ENCODE data around the gene GLE1.

GLE1 gene, protein sequence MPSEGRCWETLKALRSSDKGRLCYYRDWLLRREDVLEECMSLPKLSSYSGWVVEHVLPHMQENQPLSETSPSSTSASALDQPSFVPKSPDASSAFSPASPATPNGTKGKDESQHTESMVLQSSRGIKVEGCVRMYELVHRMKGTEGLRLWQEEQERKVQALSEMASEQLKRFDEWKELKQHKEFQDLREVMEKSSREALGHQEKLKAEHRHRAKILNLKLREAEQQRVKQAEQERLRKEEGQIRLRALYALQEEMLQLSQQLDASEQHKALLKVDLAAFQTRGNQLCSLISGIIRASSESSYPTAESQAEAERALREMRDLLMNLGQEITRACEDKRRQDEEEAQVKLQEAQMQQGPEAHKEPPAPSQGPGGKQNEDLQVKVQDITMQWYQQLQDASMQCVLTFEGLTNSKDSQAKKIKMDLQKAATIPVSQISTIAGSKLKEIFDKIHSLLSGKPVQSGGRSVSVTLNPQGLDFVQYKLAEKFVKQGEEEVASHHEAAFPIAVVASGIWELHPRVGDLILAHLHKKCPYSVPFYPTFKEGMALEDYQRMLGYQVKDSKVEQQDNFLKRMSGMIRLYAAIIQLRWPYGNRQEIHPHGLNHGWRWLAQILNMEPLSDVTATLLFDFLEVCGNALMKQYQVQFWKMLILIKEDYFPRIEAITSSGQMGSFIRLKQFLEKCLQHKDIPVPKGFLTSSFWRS

DNA sequence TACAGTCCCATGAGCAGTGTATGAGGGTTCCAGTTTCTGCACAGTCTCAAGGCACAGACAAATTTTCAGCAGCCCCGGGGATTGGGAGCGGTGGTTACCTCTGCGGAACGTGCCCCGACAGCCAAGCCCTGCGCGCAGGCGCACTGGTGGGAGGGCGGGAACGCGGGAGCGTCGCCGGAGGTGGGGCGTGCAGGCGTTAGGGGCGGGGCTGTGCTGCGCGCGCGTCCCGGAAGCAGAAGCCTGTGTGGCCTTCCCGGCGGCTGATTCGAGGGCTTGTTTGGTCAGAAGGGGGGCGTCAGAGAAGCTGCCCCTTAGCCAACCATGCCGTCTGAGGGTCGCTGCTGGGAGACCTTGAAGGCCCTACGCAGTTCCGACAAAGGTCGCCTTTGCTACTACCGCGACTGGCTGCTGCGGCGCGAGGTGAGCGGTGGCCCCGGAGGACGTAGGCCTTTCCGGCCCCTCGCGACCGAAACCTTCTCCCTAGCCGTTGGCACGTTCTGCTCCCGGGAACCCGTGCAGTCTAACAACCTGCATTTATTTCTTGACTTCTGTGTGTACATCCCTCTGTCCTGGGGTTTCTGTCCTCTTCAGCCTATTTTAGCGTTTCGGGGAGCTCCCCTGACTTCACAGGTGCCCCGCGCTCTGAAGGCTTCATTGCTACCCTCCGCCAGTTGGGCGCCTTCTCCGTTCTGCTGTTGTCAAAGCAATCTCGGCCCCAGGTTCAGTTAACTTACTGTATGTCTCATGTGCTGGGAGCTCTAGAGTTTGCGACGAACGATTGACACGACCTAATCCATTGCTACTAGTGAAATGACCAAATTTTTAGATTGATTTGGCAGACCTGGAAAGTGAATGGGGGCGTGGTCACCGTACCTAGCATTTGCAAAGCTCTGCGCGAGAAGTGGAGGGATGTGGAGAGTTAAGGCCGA, at the start of gene GLE1:
Gene GLE1, plus strand, starts transcription at position 235 of the 929 bp plus-strand sequence. Its CDS starts 87 bp downstream, at position 322.
- Histone ChIP-seq H3K36me3 (ENCODE audit: control insufficient read depth, insufficient read depth, low read length) (no peaks in the 10 kb centered on the region), H3K27me3 (ENCODE audit: control insufficient read depth, insufficient read depth, low read length) (no peaks in the 10 kb centered on the region)
- TF ChIP-seq, protein P1, sequence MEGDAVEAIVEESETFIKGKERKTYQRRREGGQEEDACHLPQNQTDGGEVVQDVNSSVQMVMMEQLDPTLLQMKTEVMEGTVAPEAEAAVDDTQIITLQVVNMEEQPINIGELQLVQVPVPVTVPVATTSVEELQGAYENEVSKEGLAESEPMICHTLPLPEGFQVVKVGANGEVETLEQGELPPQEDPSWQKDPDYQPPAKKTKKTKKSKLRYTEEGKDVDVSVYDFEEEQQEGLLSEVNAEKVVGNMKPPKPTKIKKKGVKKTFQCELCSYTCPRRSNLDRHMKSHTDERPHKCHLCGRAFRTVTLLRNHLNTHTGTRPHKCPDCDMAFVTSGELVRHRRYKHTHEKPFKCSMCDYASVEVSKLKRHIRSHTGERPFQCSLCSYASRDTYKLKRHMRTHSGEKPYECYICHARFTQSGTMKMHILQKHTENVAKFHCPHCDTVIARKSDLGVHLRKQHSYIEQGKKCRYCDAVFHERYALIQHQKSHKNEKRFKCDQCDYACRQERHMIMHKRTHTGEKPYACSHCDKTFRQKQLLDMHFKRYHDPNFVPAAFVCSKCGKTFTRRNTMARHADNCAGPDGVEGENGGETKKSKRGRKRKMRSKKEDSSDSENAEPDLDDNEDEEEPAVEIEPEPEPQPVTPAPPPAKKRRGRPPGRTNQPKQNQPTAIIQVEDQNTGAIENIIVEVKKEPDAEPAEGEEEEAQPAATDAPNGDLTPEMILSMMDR (IDR thresholded peaks at IDR 0.05): no peak

DNA sequence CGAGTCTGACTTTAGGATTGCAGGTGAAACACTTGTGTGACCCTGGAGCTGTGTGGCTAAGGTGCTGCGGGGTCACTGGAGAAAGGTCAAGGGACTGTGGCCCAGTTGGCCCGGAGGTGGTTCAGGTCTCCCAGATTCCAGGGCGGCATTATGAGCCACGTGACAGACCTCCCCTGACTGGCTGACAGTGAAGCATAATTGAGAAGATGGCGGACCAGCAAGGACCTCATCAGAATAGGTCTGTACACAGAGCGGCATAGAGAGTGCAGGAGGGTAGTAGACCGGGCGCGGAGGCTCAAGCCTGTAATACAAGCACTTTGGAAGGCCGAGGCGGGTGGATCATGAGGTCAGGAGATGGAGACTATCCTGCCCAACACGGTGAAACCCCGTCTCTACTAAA, 49.5 kb upstream of the GLE1 start:
- TF ChIP-seq, protein P1 (IDR thresholded peaks at IDR 0.05): no peak
- Histone ChIP-seq H3K79me2 (no peaks in the 10 kb centered on the region), H3K4me3 (ENCODE audit: low read depth, low read length) (no peak overlapping the region), H3K36me3 (ENCODE audit: control insufficient read depth, insufficient read depth, low read length) (no peaks in the 10 kb centered on the region), H3K4me1 (no peaks in the 10 kb centered on the region), H3K9me3 (ENCODE audit: control insufficient read depth, low read length) (no peaks in the 10 kb centered on the region), H2AFZ (no peak overlapping the region), H3K4me2 (ENCODE audit: low read length) (no peak overlapping the region), H3K27me3 (ENCODE audit: control insufficient read depth, insufficient read depth, low read length) (no peaks in the 10 kb centered on the region), H3K27ac (no peak overlapping the region), H3K9ac (no peak overlapping the region)

More for the DNA sequence above, at the start of gene GLE1:
- peak within 1 kb of the TSS; percentile 61 for H3K4me2 ChIP-seq (ENCODE audit: low read length)
- H2AFZ ChIP-seq: peak within 1 kb of the TSS; percentile 81
- no peaks in the 10 kb centered on the region for H3K4me1 ChIP-seq
- peaks cover 3% of the 10 kb centered on the region for H3K79me2 ChIP-seq
- peak within 1 kb of the TSS; percentile 59 for H3K27ac ChIP-seq
- H3K9ac ChIP-seq: no peak within 1 kb of the TSS
- H3K9me3 ChIP-seq (ENCODE audit: control insufficient read depth, low read length): no peaks in the 10 kb centered on the region
- H3K4me3 ChIP-seq (ENCODE audit: low read depth, low read length): peak within 1 kb of the TSS; percentile 92

DNA sequence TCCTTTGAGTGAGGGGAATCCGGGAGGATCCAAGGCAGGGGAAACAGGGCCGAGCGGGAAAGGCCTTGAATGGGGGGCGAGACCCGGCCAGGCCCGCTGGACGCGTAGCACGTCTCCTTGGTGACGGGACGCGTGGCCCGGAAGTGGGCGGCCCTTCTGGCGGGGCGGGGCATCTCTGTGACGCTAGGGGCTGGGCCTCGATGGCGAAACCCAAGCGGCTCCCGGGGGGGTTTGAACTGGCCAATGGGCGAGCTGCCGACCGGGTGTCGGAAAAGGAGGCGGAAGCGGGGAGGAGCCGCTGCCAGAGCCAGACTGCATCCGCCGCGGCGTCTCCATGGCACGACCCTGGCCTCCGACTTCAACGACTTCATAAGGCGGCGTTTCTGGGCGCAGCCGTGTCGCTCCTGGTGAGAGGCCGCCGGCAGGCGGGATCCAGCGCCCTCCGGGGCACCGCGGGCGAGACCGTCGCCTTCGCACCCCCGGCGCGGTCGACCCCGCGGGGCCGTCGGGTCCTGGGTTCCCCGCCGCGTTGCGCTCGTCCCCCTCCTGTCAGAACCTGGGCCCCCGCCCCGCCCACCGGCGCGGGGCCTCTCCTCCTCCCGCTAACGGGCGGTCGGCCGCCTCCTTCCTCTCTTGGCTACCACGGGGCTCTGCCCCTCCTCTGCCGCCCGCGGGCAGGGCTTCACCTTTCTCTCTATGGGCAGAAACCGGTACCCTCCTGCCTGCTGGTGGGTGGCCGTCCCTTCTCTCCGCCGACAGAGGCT, 48.5 kb upstream of the GLE1 start, which contains the start of gene ODF2:
Gene ODF2, plus strand, starts transcription at position 158 of the 764 bp plus-strand sequence. Its CDS starts 86 bp downstream, at position 244.
- Histone ChIP-seq H3K27me3 (ENCODE audit: control insufficient read depth, insufficient read depth, low read length) (no peaks in the 10 kb centered on the region), H3K79me2 (no peaks in the 10 kb centered on the region), H3K36me3 (ENCODE audit: control insufficient read depth, insufficient read depth, low read length) (no peaks in the 10 kb centered on the region), H3K4me3 (ENCODE audit: low read depth, low read length) (peak within 1 kb of the TSS; percentile 76), H3K9ac (no peak within 1 kb of the TSS), H3K4me2 (ENCODE audit: low read length) (peak within 1 kb of the TSS; percentile 100), H3K4me1 (no peaks in the 10 kb centered on the region), H2AFZ (peak within 1 kb of the TSS; percentile 68), H3K27ac (peak within 1 kb of the TSS; percentile 59), H3K9me3 (ENCODE audit: control insufficient read depth, low read length) (no peaks in the 10 kb centered on the region)
- TF ChIP-seq, protein P1 (IDR thresholded peaks at IDR 0.05): no peak

DNA sequence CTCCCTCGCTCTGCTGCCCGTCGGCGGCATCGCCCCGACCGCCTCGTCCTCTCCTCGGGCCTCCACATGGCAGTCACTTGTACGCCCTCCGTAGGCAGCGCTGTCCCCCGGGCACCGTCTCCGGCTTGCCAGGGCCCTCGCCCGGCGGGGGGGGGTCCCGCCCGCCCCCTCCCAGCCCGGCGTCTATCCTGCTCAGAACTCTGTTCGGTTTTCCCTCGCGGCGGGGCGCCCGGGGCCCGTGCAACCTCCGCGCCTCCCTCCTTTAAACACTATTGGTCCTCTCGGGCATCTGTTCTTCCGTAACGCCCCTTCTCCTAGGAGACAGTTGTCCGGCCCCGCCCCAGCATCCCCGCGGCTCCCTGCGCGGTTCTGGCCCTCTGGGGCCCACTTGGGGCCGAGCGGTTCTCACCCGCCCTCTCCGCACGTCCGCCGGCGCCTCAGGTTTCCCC, 47.9 kb upstream of the GLE1 start:
- H3K4me2 ChIP-seq (ENCODE audit: low read length): peak overlapping the region; percentile 100
- no peaks in the 10 kb centered on the region for H3K4me1 ChIP-seq
- peak overlapping the region; percentile 68 for H2AFZ ChIP-seq
- H3K36me3 ChIP-seq (ENCODE audit: control insufficient read depth, insufficient read depth, low read length): no peaks in the 10 kb centered on the region
- H3K79me2 ChIP-seq: no peaks in the 10 kb centered on the region
- H3K4me3 ChIP-seq (ENCODE audit: low read depth, low read length): peak overlapping the region; percentile 76
- no peak overlapping the region for H3K9ac ChIP-seq
- TF ChIP-seq, protein P1 (IDR thresholded peaks at IDR 0.05): no peak
- H3K27me3 ChIP-seq (ENCODE audit: control insufficient read depth, insufficient read depth, low read length): no peaks in the 10 kb centered on the region
- H3K27ac ChIP-seq: peak overlapping the region; percentile 59
- H3K9me3 ChIP-seq (ENCODE audit: control insufficient read depth, low read length): no peaks in the 10 kb centered on the region
